ENCODE results near the gene KLK7.

GRCh38 chr19:50977626-50978025 lies 6.1 kb downstream of the KLK7 start:
- no peak for TF ChIP-seq CTCF (IDR thresholded peaks at IDR 0.05)
- TF ChIP-seq POLR2A (IDR thresholded peaks at IDR 0.05) = no peak
